HUDEP-2 (cell line): ENCODE results near the gene HSPBAP1.

Experiments used
- DNase-seq, 76 experiments: peaks; one replicate each; lab custom pipeline; 2025; ENCODE audit not compliant: unreplicated experiment in 76 of 76; lab: John Stamatoyannopoulos, UW

Gene HSPBAP1

DNA sequence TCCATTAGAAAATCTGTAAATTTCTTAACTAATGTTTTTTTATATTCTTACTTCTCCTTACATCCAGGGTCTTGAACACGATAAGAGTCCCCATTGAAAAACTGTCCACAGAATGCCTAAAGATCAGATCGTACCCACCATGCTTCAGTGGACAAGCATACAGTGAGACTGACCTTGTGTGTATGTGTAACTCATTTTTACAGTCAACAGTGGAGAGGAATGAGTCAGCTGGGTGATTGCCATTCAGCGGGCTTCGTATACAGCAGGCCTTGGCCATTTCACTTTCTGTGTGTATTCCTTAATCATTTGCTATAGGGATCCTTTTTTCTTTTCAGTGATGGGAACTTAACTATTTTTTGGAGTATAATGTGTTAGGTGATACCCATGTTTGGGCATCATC, 102.4 kb downstream of the HSPBAP1 start:
- no peak for DNase-seq

DNA sequence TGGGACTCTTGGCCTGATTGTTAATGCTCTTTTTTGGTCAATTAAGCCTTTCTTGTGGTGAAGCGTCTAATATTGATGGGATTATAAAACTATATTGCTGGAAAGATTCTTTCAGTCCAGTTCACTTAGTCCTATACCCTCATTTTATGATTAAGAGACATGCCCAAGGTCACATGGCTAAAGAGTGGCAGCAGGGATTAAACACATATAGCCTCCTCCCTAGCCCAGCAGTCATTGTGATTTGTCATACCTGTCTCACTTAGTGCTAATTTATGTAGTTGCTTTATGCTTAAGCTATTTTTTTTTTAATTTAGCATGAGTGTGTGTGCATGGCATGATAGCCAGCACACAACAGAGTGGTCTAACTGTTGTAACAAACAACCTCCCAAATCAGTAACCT, 103.5 kb downstream of the HSPBAP1 start:
- DNase-seq, result no peak
